NCI-H2081 (cell line): ENCODE measurements around the gene TMEM161B.
A peak's percentile ranks its signal among the peaks of the same experiment; 100 is the strongest.
"Not testable (repeated sequence)": the region's sequence is repeated elsewhere in the genome, so short reads cannot be mapped to it uniquely, and the experiment has no call there.

Experiments
- DNase-seq, 2 experiments: peaks; one replicate each; lab custom pipeline; 2025; lab: John Stamatoyannopoulos, UW

Gene TMEM161B

GRCh38 chr5:88268385-88269184 is at the start of gene TMEM161B:
TMEM161B (minus strand) TSS chr5:88268845; CDS start chr5:88268723, 122 bp downstream.
- DNase-seq, result peak; percentile 94 to 95

- DNase-seq, result no peak
Measured at GRCh38 chr5:88304356-88304755, 35.7 kb upstream of the TMEM161B start.

- DNase-seq, result no peak
Measured at GRCh38 chr5:88298425-88298824, 29.8 kb upstream of the TMEM161B start.

GRCh38 chr5:88290801-88291200 is 22.2 kb upstream of the TMEM161B start:
- no peak for DNase-seq

GRCh38 chr5:88288528-88289197 is 20.0 kb upstream of the TMEM161B start:
- DNase-seq, result no peak

- DNase-seq, result no peak
Measured at GRCh38 chr5:88287846-88288527, 19.3 kb upstream of the TMEM161B start.

GRCh38 chr5:88287302-88287701 is 18.7 kb upstream of the TMEM161B start:
- no peak for DNase-seq

GRCh38 chr5:88283690-88284089 is 15.0 kb upstream of the TMEM161B start:
- DNase-seq, result no peak

- no peak for DNase-seq
Measured at GRCh38 chr5:88281322-88281721, 12.7 kb upstream of the TMEM161B start.

- no peak for DNase-seq
Measured at GRCh38 chr5:88279584-88279983, 10.9 kb upstream of the TMEM161B start.

GRCh38 chr5:88276378-88276777 is 7.7 kb upstream of the TMEM161B start:
- DNase-seq, result no peak

- no peak for DNase-seq
Measured at GRCh38 chr5:88275581-88275980, 6.9 kb upstream of the TMEM161B start.

GRCh38 chr5:88269222-88269771 is 652 bp upstream of the TMEM161B start:
- peak in 1 of 2 experiments; percentile 26 for DNase-seq

- not testable (repeated sequence) for DNase-seq
Measured at GRCh38 chr5:88264565-88264964, 4.1 kb downstream of the TMEM161B start.

GRCh38 chr5:88263349-88263748 is 5.3 kb downstream of the TMEM161B start:
- no peak for DNase-seq

GRCh38 chr5:88262116-88262515 is 6.5 kb downstream of the TMEM161B start:
- no peak for DNase-seq

- DNase-seq, result no peak
Measured at GRCh38 chr5:88258636-88259035, 10.0 kb downstream of the TMEM161B start.

GRCh38 chr5:88256872-88257271 is 11.8 kb downstream of the TMEM161B start:
- no peak for DNase-seq

- no peak for DNase-seq
Measured at GRCh38 chr5:88256037-88256436, 12.6 kb downstream of the TMEM161B start.

- no peak for DNase-seq
Measured at GRCh38 chr5:88254320-88254719, 14.3 kb downstream of the TMEM161B start.

GRCh38 chr5:88251048-88251711 is 17.5 kb downstream of the TMEM161B start:
- no peak for DNase-seq

- DNase-seq, result no peak
Measured at GRCh38 chr5:88250010-88250409, 18.6 kb downstream of the TMEM161B start.
